ENCODE results near the gene EPB41L5.

DNA sequence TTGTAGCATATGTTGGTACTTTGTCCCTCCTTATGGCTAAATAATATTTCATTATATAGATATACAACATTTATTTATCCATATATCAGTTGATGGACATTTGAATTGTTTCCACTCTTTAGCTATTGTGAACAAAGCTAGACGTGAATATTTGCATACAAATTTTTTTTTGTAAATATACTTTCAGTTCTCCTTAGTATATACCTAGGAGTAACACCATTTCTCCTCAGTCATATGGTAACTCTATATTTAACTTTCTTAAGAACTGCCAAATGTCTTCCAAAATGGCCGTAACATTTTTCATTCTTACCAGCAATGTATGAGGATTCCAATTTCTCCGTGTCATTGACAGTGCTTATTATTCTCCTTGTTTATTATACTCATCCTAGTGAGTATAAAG, 135.8 kb downstream of the EPB41L5 start:
- TF ChIP-seq CTCF (IDR thresholded peaks at IDR 0.05) (no peak), ETV6 (CRISPR knock-in tag; IDR thresholded peaks at IDR 0.05) (no peak), FOXJ3 (CRISPR knock-in tag; IDR thresholded peaks at IDR 0.05; ENCODE audit: borderline replicate concordance) (no peak), NFYB (CRISPR knock-in tag; conservative IDR thresholded peaks at IDR 0.05; ENCODE audit: low read depth) (no peak), HMGXB4 (CRISPR knock-in tag; IDR thresholded peaks at IDR 0.05) (no peak)
- TF ChIP-seq, protein P1, sequence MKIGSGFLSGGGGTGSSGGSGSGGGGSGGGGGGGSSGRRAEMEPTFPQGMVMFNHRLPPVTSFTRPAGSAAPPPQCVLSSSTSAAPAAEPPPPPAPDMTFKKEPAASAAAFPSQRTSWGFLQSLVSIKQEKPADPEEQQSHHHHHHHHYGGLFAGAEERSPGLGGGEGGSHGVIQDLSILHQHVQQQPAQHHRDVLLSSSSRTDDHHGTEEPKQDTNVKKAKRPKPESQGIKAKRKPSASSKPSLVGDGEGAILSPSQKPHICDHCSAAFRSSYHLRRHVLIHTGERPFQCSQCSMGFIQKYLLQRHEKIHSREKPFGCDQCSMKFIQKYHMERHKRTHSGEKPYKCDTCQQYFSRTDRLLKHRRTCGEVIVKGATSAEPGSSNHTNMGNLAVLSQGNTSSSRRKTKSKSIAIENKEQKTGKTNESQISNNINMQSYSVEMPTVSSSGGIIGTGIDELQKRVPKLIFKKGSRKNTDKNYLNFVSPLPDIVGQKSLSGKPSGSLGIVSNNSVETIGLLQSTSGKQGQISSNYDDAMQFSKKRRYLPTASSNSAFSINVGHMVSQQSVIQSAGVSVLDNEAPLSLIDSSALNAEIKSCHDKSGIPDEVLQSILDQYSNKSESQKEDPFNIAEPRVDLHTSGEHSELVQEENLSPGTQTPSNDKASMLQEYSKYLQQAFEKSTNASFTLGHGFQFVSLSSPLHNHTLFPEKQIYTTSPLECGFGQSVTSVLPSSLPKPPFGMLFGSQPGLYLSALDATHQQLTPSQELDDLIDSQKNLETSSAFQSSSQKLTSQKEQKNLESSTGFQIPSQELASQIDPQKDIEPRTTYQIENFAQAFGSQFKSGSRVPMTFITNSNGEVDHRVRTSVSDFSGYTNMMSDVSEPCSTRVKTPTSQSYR (CRISPR knock-in tag; IDR thresholded peaks at IDR 0.05) = no peak
- TF ChIP-seq, protein P2, sequence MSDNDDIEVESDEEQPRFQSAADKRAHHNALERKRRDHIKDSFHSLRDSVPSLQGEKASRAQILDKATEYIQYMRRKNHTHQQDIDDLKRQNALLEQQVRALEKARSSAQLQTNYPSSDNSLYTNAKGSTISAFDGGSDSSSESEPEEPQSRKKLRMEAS (CRISPR knock-in tag; IDR thresholded peaks at IDR 0.05) = no peak
